ENCODE data around the gene FOXN3.

FOXN3 gene

DNA sequence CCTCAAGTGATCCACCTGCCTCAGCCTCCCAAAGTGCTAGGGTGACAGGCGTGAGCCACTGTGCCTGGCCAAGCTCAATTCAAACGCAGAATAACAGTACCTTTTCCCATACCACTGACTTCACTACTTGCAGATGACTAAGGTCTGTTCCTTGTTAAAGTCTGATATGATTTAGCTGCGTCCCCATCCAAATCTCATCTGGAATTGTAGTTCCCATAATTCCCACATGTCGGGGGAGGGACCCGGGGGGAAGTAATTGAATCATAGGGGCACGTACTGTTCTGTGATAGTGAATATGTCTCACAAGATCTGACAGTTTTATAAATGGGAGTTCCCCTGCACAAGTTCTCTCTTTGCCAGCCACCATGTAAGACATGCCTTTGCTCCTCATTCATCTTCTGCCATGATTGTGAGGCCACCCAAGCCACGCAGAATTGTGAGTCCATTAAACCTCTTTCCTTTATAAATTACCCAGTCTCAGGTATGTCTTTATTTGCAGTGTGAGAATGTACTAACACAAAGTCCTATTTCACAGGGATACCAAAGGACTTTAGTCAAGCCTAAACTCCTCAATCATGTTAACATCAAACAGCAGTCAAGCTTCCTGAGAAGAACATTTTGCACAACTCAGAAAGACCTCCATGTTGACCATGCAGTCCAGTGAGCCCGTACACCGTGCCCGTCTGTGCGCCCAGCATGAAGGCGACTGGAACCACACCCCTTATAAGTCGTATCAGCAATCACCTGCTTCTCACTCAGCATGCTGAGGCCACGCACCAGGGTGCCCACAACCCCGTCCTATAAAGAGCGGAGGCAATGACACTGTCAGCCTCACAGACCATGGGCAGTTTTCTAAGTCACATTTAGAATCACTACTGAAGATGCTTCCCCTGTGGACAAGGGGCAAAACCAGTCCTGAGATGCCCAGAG, 36.9 kb downstream of the FOXN3 start:
- no peak for DNase-seq

DNA sequence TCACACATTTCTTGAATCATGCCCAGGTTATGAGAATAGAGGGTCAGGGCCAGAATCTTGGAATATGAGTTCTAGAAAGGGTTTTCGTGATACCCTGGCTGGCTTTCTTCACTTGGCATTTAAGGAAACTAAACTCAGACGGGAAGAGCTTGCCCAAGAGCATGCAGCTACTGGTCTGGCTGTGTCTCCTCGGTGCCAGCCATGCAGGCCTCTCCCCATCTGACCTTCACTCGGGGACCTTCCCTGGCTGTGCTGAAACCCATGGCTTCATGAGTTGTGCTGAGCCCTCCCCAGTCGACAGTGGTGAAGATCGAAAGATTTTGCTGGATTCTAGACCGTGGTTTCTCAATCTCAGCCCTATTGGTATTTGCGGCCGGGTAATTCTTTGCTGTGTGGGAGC, 38.0 kb downstream of the FOXN3 start:
- DNase-seq = no peak

DNA sequence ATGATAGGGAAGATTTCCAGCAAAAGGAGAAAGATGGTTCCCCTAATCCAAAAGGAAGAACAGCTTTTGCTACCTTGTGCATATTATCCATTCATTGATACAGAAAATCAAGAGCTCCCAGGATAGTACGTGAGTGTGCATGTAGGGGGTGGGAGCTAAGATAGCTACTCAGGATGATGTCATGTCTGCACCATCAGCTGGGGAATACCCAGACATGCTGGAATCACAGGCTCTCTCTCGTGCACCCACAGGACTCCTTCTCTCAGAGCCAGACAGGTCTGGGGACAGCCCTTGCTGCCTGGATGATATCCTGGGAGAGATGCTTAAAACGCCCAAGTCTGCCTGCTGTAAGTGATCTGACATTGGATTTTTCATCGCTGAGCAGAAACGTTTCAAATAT, 38.9 kb downstream of the FOXN3 start:
- no peak for DNase-seq

DNA sequence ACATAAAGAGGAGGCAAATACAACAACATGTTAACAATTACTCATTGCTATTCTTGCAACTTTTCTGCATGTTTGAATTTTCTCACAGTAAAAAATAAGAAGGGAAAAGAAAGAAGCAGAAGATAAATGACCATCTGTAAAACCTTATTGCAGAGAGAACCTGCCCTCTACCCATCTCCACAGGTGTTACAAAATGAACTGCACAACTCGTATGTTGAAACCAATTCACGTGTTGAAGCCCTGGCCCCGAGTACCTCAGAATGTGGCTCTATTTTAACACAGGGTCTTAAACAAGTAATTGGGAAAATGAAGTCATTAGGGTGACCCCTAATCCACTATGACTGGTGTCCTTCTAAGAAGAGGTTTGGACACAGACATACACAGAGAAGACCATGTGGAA, 39.5 kb downstream of the FOXN3 start:
- no peak for DNase-seq

DNA sequence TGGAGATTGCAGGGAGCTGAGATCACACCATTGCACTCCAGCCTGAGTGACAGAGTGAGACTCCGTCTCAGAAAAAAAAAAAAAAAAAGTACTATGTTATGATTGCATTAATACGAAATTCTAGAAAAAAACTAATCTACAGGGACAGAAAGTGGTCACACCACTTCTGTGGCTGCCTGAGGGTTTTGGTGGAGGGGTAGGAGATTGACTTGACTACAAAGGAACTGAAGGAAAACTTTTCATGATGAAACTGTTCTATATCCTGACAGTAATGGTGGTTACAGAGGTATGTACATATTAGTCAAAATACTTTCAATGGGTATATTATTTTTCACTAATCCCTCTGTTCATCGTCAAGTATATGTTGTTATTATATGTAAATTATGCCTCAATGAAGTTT, 42.1 kb downstream of the FOXN3 start:
- DNase-seq = no peak

DNA sequence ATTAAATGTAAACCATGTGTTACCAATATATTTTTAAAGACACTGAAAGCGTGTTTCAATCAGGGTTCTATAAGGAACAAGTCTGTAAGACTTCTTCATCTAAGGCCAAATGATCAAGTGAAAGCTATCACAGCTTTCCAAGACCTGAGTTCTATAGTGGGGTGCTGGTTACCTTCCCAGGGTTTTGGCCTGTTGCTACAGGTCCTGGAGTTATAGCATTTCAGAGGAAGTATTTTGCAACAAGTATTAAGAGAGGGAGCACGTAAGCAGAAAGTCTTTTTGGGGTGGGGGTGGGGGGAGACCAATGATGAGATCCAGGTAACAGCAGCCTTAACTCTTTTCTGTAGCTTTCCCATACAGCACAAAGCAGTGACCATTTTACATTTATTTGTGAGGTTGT, 43.8 kb downstream of the FOXN3 start:
- DNase-seq = no peak

DNA sequence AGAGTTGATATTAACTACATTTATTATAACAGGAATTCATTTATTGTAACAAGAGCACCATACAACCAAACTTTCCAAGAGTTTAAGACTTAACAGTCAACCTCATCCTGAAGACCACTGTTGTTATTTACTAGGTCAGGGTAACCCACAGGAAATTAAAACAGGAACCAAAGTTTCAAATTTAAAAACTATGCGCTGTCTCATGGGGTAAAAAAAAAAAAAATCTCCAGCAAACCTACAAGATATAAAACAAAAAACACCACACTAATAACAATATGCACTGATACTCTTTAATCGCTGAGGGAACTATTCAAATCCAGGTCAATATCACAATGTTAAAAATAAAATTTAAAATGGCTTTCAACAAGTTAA, 44.5 kb downstream of the FOXN3 start:
- no peak for DNase-seq

DNA sequence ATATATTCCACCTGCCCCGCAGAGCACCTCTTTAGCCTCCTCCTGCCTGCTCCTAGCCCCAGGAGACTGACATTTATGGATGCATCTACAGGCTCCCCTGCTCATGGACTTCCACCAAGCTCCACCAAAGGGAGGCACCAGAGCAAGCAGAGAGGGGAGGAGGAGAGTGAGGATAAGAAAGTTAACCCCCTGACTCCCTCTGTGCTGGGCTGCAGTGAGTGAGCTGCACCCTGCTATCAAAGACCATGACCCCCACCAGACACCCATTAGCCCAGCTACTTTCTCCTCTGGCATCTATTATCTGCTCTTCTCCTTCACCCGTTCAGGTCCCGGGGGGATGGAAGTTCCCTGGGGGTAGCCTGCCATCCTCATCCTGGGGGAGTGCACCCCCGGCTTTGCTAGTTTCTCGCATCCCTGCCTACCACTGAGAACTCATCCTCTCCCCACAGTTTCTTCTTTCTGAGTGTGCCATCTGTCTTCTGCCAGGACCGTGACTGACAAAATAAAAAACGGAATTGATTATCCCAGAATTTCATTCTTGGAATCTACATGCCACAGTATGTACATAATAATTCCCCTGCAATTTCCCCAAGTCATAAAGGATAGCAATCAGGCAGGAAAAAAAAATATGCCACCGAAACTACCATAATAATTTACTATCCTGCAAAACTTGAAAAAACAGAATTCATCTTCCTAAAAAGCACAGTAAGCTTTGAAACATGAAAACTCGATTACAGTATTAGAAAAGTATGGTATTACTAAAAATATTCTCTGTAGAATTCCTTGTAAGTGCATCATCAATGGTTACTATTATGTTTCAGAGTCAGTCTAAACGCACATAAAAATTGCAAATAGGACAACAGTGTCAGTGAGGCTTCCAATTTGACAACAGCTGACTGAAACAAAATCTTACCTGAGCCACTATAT, 45.2 kb downstream of the FOXN3 start:
- no peak for DNase-seq

DNA sequence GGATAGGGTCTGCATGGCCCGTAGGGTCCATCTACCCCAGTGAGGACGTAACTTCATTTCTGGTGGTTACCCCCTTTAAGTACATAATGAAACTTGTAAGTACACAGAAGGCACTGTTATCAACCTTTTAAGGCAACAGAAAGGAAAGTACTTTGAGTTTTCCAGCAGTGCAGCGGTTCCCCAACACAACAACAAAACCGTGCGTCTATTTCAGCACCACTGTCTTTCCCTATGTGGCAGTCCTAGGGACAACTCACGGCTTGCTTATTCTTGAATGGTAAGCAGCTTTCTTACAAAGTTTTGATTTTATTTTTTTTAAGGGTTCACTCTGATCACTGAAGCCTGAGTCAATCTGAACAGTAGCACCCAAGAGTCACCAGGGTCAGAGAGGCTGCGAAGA, 46.3 kb downstream of the FOXN3 start:
- DNase-seq = no peak

DNA sequence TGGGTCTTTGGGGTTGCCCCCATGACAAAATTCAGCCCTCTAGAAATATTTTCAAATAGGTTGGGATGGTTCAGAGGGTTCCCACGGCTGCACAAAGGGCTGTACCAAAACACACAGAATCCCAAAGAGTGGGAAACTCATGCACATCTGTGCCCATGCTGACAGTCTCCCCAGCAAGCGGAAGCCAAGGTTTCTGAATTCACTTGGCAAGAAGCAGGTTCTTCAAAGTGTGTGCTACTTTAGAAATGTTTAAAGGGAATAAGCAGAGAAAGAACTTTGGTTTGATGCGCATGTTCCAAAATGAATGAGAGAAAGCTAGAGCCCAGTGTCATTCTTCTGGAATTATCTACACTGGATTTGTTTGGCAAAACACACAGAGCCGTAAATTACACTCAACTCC, 46.7 kb downstream of the FOXN3 start:
- no peak for DNase-seq

DNA sequence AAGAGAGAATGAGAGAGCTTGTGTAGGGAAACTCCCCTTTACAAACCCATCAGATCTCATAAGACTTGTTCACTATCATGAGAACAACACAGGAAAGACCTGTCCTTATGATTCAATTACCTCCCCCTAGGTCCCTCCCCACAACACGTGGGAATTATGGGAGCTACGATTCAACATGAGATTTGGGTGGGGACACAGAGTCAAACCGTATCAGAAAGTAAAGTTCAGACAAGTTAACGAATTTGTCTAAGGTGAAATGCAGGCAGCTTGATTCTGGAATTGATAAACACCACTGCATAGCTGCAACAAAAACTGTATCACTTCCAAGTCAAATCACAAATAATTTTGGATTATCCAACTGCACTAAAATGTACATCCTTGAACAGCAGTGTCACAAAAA, 47.4 kb downstream of the FOXN3 start:
- DNase-seq = no peak

DNA sequence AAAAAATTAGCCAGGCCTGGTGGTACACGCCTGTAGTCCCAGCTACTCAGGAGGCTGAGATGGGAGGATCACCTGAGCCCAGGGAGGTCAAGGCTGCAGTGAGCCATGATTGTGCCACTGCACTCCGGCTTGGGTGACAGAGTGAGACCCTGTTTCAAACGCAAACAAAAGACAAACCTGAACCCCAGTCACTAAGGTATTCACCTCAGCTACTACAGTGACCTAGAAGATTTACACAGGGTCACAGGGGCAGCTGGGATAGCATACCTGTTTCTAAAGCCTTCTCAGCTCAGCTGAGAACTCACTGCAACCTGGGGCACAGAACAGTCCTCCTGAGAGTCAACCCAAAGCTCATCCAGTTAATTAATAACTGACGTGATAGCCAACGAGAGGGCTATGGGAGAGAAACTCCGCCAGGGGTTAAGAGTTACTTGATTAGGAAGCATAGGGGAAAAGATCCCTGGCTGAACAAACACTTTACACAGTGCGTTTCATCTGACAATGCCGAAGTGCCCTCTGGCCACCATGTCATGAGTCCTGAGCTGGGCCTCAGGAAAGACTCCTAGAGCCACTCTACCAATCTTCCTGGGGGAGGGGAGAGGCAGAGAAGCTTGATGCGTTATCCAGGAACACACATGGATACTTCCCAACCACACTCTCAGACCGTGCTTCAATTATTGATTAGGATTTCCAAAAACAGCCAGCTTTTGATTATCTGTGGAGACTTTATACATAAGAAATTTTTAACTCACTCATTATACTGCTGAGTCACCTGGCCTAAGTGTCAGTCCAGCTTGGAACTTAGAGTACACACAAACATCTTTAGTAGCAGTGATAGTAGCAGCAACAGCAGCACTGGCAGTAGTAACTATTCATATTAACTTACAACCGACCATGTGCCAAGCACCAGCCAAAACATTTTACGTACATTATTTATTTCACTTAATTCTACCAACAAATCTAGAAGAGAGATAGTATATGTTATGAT, 48.2 kb downstream of the FOXN3 start:
- no peak for DNase-seq

DNA sequence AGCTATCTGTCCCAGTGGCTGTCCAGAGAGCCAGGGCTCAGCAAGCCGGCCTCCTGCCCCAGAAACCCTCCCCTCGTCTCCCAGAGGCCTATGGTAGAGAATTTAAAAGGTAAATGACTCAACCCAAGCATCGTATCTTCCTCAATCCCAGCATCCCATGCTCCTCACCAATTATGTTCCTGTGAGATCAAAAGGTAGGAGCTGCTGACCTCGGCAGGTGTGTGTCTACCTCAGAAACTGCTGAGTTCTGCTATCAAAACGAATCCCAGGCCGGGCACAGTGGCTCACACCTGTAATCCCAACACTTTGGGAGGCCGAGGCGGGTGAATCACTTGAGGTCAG, 49.3 kb downstream of the FOXN3 start:
- no peak for DNase-seq

DNA sequence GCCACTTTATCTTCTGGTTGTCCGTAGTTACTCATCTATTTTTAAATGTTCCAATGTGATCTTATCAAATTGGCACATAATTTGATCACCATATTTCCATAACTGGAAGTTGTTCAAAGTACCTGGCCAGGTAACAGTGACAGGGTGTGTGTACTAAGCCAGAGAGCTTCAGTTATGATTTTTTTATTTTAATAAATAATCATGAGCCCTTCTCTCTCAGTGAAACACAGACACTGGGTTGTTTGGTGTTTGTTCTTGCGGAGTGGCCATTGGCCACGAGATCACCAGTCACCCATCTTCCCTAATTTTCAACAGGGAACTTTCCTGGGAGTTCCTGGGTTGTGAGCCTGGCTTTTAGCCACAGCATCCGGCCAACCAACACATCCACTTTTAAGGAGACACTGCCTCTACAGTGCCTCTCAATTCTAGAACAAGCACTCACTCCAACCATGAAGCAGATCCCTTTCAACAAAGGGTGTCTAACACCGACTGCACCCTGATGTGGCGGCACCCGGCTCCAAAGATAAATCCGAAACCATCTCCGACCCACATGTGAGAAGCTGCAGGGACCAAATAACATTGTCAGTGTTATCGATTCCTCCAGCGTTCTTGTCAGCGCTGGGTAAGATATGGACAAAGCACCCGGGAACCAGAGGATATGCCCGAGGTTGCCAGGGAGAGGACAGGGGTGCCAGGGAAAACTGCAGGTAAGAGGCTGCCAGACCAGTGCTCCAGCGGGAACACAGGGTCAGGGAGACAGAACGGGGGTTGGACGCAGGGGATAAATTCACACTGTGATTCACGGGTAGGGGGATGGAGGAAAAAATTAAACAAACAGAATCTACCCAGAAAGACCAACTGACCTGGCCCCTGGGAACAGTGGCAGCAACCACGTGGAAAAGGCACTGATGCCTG, 49.9 kb downstream of the FOXN3 start:
- no peak for DNase-seq

DNA sequence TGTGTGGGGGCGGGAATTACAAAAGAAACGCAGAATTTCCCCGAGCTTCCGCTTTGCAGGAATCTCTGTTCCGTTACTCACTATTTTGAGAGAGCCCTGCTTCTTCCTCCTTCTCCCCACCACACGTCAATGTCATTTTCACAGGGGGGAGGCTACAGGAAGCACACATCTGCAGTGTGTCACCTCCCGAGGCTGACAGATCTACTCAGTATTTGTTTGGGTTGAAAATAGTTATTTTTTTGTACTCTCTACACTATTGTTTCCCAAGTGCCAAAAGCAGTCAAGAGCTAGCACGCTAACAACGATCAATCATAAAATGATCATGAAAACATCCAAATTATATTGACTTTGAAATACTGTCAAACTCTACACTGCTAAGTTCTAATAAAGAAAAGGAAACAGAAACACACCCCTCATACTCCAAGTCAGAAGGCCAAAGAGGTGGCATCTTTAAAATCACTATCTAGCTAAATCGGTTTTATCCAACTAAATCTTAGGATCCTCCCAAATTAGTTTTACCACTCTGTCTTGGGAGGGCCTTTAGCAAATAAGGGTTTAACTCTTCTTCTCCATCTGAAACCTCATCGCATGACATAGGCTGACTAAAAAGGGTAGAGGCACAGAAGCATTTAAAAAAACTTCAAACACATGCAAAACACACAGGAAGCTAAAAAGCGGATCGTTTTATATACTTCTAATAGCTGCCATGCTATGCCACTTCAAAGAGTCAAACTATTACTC, 51.8 kb downstream of the FOXN3 start:
- DNase-seq = no peak

DNA sequence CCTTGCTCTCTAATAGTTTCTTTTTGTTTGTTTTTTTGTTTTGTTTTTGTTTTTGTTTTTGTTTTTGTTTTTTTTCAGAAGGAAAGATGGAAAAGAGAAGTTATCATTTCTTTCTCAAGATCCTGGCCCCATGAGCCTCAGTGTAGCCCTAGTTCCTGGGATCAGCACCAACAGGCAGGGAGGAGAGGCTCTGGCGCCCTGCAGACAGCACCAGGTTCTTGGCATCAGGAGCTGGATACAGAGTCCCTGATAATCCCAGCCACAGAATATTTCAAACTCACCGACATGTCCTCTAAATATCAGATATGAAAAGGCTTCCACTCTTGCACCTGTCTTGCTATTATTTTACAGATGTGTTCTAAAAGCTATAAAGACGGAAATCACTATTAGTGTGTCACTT, 52.7 kb downstream of the FOXN3 start:
- no peak for DNase-seq

DNA sequence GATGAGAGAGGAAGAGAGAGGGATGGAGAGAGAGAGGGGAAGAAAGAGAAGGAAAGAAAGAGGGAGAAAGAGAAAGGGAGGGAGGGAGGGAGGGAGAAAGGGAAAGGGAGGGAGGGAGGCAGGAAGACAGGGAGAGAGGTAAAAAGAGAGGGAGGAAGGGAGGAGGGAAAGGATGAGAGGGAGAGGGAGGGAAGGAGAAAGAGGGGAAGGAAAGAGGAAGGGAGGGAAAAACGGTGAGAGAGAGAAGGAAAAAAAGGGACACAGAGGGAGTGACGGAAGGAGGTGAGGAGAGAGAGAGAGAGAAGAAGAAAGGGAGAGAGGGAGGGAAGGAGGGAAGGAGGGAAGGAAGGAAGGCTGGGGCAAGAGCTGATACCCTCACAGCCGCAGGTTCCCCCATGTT, 56.8 kb downstream of the FOXN3 start:
- no peak for DNase-seq

DNA sequence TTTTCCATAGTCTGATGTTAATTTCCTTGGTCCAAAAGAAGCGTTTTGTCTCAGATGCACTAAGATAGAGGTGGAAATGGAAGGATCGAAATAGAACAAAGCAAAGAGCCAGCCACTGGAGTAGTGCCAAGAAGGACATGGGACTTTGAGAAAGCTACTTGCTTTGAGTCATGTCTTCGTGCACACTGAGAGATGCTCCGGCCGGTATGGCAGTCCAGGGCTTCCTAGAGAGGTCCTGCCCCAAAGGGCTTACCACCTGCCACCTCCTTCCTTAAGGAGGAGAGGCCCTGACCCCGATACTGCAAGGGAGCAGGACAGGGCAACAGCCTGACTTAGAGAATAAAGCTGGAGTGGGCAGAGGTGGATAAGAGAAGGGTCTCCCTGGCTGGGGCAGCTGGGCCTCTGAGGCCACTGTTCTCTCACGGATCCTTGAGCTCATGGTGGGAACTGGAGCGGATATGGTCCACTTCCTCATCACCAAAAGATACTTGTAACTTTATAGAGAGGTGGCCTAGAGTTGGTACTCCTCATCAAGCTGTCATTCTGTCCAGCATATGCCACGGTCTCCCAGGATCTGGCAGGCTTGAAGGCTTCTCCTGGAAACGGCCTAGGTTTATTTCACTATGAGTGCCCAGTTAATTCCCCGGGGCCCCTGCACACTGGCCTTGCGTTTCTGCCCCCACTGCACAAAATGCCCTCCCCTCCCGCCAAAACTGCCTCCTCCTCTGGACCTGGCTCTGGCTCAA, 57.4 kb downstream of the FOXN3 start:
- DNase-seq = no peak

DNA sequence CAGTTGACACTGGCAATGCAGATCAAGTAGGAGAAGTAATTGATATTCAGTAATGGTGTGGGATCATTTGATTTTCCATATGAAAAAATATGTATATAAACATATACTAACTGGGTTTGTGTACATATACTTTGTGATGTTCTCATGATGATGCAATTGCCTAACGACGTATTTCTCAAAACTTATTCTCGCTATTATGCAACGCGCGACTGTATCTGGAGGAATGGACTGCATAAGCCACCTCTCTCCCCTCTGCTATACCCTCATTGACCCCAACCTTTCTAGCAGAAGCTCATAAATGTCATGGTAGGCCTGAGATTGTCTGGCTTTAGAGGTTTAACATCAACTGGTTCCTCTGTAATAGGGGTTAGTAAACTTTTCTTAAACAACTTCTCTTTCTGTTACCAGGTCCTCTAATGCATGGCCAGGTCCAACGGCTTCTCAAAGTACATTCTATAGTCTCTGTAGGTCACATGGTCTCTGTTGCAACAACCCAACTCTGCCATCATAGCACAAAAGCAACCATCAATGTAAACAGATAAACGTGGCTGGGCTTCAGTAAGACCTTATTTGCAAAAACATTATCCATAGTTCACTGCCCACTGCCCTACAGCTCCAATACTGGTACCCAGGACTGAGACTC, 59.3 kb downstream of the FOXN3 start:
- no peak for DNase-seq

DNA sequence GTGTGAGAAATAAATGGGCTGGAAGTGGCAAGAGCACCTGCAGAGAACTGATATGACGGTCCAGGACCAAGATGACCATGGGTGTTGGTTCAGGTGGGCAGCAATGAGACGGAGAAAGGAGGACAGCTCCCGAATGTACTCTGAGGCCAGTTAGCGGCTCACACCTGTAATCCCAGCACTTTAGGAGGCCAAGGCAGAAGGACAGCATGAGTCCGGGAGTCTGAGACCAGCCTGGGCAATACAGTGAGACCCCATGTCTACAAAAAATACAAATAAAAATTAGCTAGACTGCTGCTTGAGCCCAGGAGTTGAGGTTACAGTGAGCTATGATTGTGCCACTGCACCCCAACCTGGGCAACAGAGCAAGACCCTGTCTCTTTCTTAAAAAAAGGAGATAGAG, 60.1 kb downstream of the FOXN3 start:
- DNase-seq = no peak

Data from NCI-H1417 treated with DMSO at 0.1 percent for 48 hours (cell line).